ENCODE data around the gene SCUBE1. TPM values are rescaled to one million over a fixed set of nuclear protein-coding genes. Genes with fewer than 3 reads are reported as not detected.

The SCUBE1 gene
- total RNA-seq, 1 donor from 2014 or later: 2.9 TPM

GRCh38 chr22:43276321-43276720 lies 66.9 kb downstream of the SCUBE1 start:
- TF ChIP-seq CTCF (IDR thresholded peaks at IDR 0.05): no peak
- no peaks in the 10 kb centered on the region for H3K27me3 ChIP-seq
- no peaks in the 10 kb centered on the region for H3K9me3 ChIP-seq
- no peak for DNase-seq (ENCODE audit: low spot score in 2 of 2)
- no peaks in the 10 kb centered on the region for H3K4me1 ChIP-seq
- no peak overlapping the region for H3K4me3 ChIP-seq
- no peaks in the 10 kb centered on the region for H3K36me3 ChIP-seq
- no peak overlapping the region for H3K27ac ChIP-seq
- intact Hi-C loops (cut with DNase I): no loop called here

- H3K27ac ChIP-seq: no peak overlapping the region
- intact Hi-C loops (cut with DNase I): no loop called here
- H3K4me1 ChIP-seq: no peaks in the 10 kb centered on the region
- no peak for DNase-seq (ENCODE audit: low spot score in 2 of 2)
- no peaks in the 10 kb centered on the region for H3K9me3 ChIP-seq
- H3K27me3 ChIP-seq: no peaks in the 10 kb centered on the region
- TF ChIP-seq CTCF (IDR thresholded peaks at IDR 0.05): no peak
- no peak overlapping the region for H3K4me3 ChIP-seq
- H3K36me3 ChIP-seq: no peaks in the 10 kb centered on the region
Observed at GRCh38 chr22:43275545-43276317, 67.4 kb downstream of the SCUBE1 start.

- no peak for DNase-seq (ENCODE audit: low spot score in 2 of 2)
- Histone ChIP-seq H3K36me3 (no peaks in the 10 kb centered on the region), H3K9me3 (no peaks in the 10 kb centered on the region), H3K4me1 (no peaks in the 10 kb centered on the region), H3K27ac (no peak overlapping the region), H3K4me3 (no peak overlapping the region), H3K27me3 (no peaks in the 10 kb centered on the region)
- TF ChIP-seq CTCF (IDR thresholded peaks at IDR 0.05): no peak
- intact Hi-C loops (cut with DNase I): loop anchor here (1.0 kb wide), 2 partner anchors 72 to 111 kb away; no protein-coding TSS in a partner anchor
Observed at GRCh38 chr22:43274595-43275240, 68.5 kb downstream of the SCUBE1 start.

DNA sequence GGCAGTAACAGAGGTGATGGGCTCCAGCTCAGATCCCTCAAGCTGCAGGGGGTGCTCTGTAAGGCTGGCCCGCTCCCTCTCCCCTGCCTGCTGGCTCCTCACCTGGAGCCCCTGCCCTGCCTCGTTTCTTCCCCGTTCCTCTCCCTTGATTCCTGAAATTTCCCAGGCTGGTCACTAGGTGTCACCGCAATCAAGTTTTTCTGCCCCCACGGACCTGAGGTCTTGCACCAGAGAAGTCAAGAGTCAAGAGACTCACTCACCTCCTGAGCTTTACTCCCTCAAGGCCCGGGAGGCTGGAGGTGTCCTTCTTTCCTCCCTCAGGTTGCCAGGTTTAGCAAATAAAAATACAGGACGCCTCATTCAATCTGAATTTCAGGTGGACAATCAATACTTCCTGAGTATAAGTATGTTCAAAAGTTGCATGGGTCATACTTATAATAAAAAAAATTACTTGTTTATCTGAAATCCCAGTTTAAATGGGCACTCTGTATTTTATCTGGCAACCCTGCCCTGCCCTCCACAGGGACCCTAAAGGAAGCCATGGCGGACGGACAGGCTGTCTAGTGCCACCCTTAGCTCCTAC lies 69.2 kb downstream of the SCUBE1 start:
- TF ChIP-seq CTCF (IDR thresholded peaks at IDR 0.05): peak; percentile 44 to 57 (median 55)
- Histone ChIP-seq H3K4me3 (no peak overlapping the region), H3K27ac (no peak overlapping the region), H3K9me3 (no peaks in the 10 kb centered on the region), H3K4me1 (no peaks in the 10 kb centered on the region), H3K36me3 (no peaks in the 10 kb centered on the region), H3K27me3 (no peaks in the 10 kb centered on the region)
- no peak for DNase-seq (ENCODE audit: low spot score in 2 of 2)
- intact Hi-C loops (cut with DNase I): loop anchor here (1.0 kb wide), 2 partner anchors 72 to 111 kb away; no protein-coding TSS in a partner anchor

DNA sequence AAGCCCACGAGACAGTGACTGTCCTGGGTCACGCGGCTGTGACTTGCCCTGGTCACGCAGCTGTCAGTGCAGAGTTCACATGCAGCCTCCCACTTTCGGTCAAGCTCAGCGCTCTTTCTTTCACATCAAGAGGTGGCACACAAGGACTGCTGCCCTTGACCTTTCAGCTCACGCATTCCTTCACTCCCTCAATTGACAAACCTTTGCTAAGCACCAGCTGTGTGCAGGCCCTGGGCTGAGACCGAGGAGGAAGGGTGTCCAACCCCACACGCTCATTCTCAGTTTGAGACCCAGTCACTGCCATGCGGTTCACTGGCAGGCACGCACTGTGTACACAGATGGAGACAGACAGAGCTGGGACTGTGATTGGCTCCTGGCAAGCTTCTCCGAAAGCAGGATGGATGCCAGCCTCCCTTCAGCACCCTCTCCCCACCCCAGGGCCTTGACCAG lies 70.3 kb downstream of the SCUBE1 start:
- Histone ChIP-seq H3K36me3 (no peaks in the 10 kb centered on the region), H3K27ac (no peak overlapping the region)
- intact Hi-C loops (cut with DNase I): no loop called here

More for the DNA sequence above, 70.3 kb downstream of the SCUBE1 start:
- no peak for DNase-seq (ENCODE audit: low spot score in 2 of 2)
- H3K4me1 ChIP-seq: no peaks in the 10 kb centered on the region
- no peak for TF ChIP-seq CTCF (IDR thresholded peaks at IDR 0.05)
- H3K9me3 ChIP-seq: no peaks in the 10 kb centered on the region
- no peaks in the 10 kb centered on the region for H3K27me3 ChIP-seq
- no peak overlapping the region for H3K4me3 ChIP-seq
